ENCODE results near the gene SLC6A9. TPM values are rescaled to one million over a fixed set of nuclear protein-coding genes. Genes with fewer than 3 reads are reported as not detected.

The SLC6A9 gene
- total and polyA plus RNA-seq, 2 experiments from 2014 or later = 4.9 to 13.2 TPM

DNA sequence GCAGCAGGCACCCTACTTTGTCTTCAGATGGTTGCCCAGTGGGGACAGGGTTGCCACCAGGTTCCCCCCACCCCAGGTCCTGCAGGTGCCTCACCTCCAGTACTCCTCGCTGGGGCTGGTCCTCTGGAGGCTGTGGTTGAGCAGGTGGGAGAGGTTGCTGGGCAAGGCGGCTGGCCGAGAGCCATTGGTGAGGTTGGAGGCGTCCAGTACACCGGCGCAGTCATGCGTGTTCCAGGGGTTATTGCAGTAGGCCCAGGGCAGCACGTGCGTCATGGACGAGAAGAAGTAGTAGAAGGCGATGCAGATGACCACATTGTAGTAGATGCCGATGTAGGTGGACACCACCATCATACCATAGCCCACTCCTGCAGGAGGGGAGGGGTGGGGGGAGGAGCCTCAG lies 23.0 kb downstream of the SLC6A9 start:
- Histone ChIP-seq H3K36me3 (no peaks in the 10 kb centered on the region), H3K27me3 (no peaks in the 10 kb centered on the region), H3K9me3 (ENCODE audit: low read depth) (no peaks in the 10 kb centered on the region), H3K27ac (no peak overlapping the region), H3K4me3 (no peak overlapping the region), H3K4me1 (ENCODE audit: low read depth) (no peaks in the 10 kb centered on the region)
- TF ChIP-seq, protein P1, sequence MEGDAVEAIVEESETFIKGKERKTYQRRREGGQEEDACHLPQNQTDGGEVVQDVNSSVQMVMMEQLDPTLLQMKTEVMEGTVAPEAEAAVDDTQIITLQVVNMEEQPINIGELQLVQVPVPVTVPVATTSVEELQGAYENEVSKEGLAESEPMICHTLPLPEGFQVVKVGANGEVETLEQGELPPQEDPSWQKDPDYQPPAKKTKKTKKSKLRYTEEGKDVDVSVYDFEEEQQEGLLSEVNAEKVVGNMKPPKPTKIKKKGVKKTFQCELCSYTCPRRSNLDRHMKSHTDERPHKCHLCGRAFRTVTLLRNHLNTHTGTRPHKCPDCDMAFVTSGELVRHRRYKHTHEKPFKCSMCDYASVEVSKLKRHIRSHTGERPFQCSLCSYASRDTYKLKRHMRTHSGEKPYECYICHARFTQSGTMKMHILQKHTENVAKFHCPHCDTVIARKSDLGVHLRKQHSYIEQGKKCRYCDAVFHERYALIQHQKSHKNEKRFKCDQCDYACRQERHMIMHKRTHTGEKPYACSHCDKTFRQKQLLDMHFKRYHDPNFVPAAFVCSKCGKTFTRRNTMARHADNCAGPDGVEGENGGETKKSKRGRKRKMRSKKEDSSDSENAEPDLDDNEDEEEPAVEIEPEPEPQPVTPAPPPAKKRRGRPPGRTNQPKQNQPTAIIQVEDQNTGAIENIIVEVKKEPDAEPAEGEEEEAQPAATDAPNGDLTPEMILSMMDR (IDR thresholded peaks at IDR 0.05; ENCODE audit: low read depth, low read length) = no peak
- no peak for DNase-seq (ENCODE audit: low read depth in 1 of 2, low spot score in 1 of 2)

DNA sequence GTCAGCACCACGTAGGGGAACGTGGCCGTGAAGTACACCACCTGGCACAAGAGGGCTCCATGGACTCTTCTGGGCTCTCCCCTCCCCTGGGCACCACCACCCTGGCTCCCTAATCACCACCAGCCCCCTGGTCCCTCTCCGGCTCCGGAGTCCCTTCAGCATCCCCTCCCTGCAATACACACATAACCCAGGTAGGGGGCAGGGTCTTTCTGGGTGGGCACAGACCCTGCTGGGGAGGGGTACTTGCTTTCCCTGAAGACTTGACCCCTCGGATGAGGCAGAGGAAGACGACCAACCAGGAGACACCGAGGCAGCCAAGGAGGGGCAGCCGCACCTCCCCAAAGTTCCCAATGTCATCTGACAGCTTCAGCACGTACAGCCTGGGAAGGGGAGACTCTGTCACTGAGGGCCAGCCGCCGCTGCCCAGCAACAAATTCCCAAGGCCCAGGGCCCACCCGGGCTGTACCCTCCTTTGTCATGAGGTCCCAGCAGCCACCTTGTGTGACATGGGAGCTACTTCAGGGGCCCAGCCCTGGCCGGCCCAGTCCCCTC lies 28.6 kb downstream of the SLC6A9 start:
- Histone ChIP-seq H3K36me3 (no peaks in the 10 kb centered on the region), H3K27me3 (no peaks in the 10 kb centered on the region), H3K9me3 (ENCODE audit: low read depth) (no peaks in the 10 kb centered on the region), H3K27ac (no peak overlapping the region), H3K4me3 (no peak overlapping the region), H3K4me1 (ENCODE audit: low read depth) (no peaks in the 10 kb centered on the region)
- no peak for DNase-seq (ENCODE audit: low read depth in 1 of 2, low spot score in 1 of 2)
- TF ChIP-seq, protein P1 (IDR thresholded peaks at IDR 0.05; ENCODE audit: low read depth, low read length) = peak; percentile 22

DNA sequence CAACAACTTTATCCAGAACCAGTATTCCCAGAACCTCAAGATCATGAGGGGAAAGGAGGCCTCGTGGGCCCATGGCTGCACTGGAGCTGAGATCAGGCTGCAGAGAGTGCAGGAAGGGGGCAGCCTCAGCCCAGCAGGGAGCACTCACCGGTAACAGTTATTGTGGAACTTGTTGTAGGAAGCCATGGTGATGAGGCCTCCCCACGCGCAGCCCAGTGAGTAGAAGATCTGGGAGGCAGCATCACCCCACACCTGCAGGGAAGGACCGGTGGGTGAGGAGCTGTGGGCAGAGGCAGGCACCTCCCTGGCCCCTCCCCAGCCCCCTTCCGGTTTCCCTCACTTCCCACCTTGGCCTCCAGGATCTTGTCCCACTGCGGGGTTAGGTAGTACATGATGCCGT lies 29.1 kb downstream of the SLC6A9 start:
- H3K9me3 ChIP-seq (ENCODE audit: low read depth) = no peaks in the 10 kb centered on the region
- no peak overlapping the region for H3K27ac ChIP-seq
- DNase-seq (ENCODE audit: low read depth in 1 of 2, low spot score in 1 of 2) = no peak
- H3K4me1 ChIP-seq (ENCODE audit: low read depth) = no peaks in the 10 kb centered on the region
- no peak overlapping the region for H3K4me3 ChIP-seq
- TF ChIP-seq, protein P1 (IDR thresholded peaks at IDR 0.05; ENCODE audit: low read depth, low read length) = no peak
- no peaks in the 10 kb centered on the region for H3K27me3 ChIP-seq
- H3K36me3 ChIP-seq = no peaks in the 10 kb centered on the region

DNA sequence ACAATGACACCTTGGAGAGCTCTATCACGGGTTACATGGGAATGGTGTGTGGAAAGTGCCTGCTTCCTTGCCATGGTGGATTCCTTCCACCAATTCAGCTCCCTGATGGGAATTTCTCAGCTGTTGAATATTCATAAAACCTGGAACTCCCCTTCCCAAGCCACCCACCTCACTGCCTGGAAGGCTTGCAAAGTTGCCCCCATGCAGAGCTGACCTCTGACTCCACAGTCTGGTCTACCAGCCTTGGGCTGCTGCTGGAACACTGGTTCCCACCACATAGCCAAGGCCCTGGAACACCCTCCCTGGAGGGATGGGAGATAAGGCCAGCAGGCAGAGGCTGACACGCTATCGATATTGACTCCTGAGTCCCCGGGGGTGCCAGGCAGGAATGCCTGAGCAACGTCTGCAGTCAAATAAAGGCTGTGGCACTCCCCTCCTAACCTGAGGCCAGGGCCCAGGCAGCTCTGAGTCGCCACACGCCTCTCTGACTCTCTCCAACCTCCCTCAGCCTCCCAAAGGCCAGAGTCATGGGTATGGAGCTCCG lies 31.1 kb downstream of the SLC6A9 start:
- H3K4me1 ChIP-seq (ENCODE audit: low read depth) = no peaks in the 10 kb centered on the region
- no peak for DNase-seq (ENCODE audit: low read depth in 1 of 2, low spot score in 1 of 2)
- TF ChIP-seq, protein P1 (IDR thresholded peaks at IDR 0.05; ENCODE audit: low read depth, low read length) = no peak
- H3K36me3 ChIP-seq = no peaks in the 10 kb centered on the region
- no peak overlapping the region for H3K4me3 ChIP-seq
- H3K9me3 ChIP-seq (ENCODE audit: low read depth) = no peaks in the 10 kb centered on the region
- no peak overlapping the region for H3K27ac ChIP-seq
- no peaks in the 10 kb centered on the region for H3K27me3 ChIP-seq

DNA sequence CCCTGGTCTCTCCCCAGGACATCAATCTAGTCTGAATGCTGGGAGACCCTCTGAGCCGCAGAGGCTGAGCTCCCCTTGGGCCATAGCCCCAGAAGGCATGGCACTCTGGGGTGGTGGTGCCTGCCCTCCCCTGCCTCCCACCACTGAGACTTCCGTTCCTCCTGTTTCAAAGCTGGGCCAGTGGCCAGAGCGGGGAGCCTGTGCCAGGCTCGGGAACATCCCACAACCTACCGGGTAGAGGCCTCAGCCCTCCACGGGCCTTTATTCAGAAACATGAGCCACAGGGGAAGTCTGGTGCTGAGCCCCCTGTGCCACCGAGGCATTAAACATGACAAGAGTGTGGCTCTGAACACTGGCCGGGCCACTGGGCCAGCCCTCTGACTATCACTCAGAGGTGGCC lies 31.8 kb downstream of the SLC6A9 start:
- no peaks in the 10 kb centered on the region for H3K27me3 ChIP-seq

More for the DNA sequence above, 31.8 kb downstream of the SLC6A9 start:
- H3K27ac ChIP-seq = no peak overlapping the region
- no peak overlapping the region for H3K4me3 ChIP-seq
- H3K36me3 ChIP-seq = no peaks in the 10 kb centered on the region
- H3K4me1 ChIP-seq (ENCODE audit: low read depth) = no peaks in the 10 kb centered on the region
- no peaks in the 10 kb centered on the region for H3K9me3 ChIP-seq (ENCODE audit: low read depth)
- DNase-seq (ENCODE audit: low read depth in 1 of 2, low spot score in 1 of 2) = no peak
- TF ChIP-seq, protein P1 (IDR thresholded peaks at IDR 0.05; ENCODE audit: low read depth, low read length) = no peak

Data from cardiac muscle cell (in vitro differentiated cells and primary cell).